ENCODE results near the gene COL10A1.
"Not testable (repeated sequence)": the region's sequence is repeated elsewhere in the genome, so short reads cannot be mapped to it uniquely, and the experiment has no call there.

DNA sequence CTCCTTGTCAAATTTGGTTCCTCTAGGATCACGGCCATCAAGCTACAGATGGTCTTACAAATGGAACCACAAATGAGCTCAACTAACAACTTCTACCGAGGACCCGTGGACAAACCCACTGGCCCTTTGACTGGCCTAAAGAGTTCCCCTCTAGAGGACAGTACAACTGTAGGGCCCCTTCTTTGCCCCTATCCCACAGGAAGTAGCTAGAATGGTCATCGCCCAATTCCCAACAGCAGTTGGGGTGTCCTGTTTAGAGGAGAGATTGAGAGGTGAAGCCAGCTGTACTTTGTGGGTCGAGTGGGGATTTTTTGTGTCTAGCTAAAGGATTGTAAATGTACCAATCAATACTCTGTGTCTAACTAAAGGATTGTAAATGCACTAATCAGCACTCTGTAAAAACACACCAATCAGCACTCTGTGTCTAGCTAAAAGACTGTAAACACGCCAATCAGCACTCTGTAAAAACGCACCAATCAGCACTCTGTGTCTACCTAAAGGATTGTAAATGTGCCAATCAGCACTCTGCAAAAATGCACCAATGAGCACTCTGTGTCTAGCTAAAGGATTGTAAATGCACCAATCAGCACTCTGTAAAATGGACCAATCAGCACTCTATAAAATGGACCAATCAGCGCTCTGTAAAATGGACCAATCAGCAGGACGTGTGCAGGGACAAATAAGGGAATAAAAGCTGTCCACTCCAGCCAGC, 29.7 kb downstream of the COL10A1 start:
- TF ChIP-seq, protein P1, sequence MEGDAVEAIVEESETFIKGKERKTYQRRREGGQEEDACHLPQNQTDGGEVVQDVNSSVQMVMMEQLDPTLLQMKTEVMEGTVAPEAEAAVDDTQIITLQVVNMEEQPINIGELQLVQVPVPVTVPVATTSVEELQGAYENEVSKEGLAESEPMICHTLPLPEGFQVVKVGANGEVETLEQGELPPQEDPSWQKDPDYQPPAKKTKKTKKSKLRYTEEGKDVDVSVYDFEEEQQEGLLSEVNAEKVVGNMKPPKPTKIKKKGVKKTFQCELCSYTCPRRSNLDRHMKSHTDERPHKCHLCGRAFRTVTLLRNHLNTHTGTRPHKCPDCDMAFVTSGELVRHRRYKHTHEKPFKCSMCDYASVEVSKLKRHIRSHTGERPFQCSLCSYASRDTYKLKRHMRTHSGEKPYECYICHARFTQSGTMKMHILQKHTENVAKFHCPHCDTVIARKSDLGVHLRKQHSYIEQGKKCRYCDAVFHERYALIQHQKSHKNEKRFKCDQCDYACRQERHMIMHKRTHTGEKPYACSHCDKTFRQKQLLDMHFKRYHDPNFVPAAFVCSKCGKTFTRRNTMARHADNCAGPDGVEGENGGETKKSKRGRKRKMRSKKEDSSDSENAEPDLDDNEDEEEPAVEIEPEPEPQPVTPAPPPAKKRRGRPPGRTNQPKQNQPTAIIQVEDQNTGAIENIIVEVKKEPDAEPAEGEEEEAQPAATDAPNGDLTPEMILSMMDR (IDR thresholded peaks at IDR 0.05) = not testable (repeated sequence)
- TF ChIP-seq POLR2A (IDR thresholded peaks at IDR 0.05) = not testable (repeated sequence)
